NCI-H1105 (cell line): Measurements from ENCODE around the gene ASZ1.
"Not testable (repeated sequence)": the region's sequence is repeated elsewhere in the genome, so short reads cannot be mapped to it uniquely, and the experiment has no call there.

Experiments
- DNase-seq: peaks from one replicate; lab custom pipeline; 2025; lab: John Stamatoyannopoulos, UW

Gene ASZ1

GRCh38 chr7:117427258-117427701, at the start of gene ASZ1:
Gene ASZ1 (minus strand): TSS chr7:117427493. CDS start chr7:117427460, 33 bp downstream.
- no peak for DNase-seq

- no peak for DNase-seq
Observed at GRCh38 chr7:117476557-117477215, 49.4 kb upstream of the ASZ1 start.

- DNase-seq, result no peak
Observed at GRCh38 chr7:117472335-117472734, 45.0 kb upstream of the ASZ1 start.

GRCh38 chr7:117470777-117471176, 43.5 kb upstream of the ASZ1 start:
- DNase-seq, result peak; percentile 37

GRCh38 chr7:117468174-117468573, 40.9 kb upstream of the ASZ1 start:
- no peak for DNase-seq

GRCh38 chr7:117460815-117461214, 33.5 kb upstream of the ASZ1 start:
- not testable (repeated sequence) for DNase-seq

- DNase-seq, result no peak
Observed at GRCh38 chr7:117459735-117460134, 32.4 kb upstream of the ASZ1 start.

- peak; percentile 31 for DNase-seq
Observed at GRCh38 chr7:117458977-117459583, 31.8 kb upstream of the ASZ1 start.

GRCh38 chr7:117448655-117449054, 21.4 kb upstream of the ASZ1 start:
- DNase-seq, result no peak

- DNase-seq, result no peak
Observed at GRCh38 chr7:117446220-117446815, 19.0 kb upstream of the ASZ1 start.

GRCh38 chr7:117445206-117445605, 17.9 kb upstream of the ASZ1 start:
- no peak for DNase-seq

- no peak for DNase-seq
Observed at GRCh38 chr7:117444646-117445045, 17.4 kb upstream of the ASZ1 start.

GRCh38 chr7:117435475-117436043, 8.3 kb upstream of the ASZ1 start:
- no peak for DNase-seq

- no peak for DNase-seq
Observed at GRCh38 chr7:117424090-117424829, 3.0 kb downstream of the ASZ1 start.

- not testable (repeated sequence) for DNase-seq
Observed at GRCh38 chr7:117414591-117414990, 12.7 kb downstream of the ASZ1 start.

GRCh38 chr7:117412946-117413559, 14.2 kb downstream of the ASZ1 start:
- DNase-seq, result no peak

GRCh38 chr7:117412390-117412789, 14.9 kb downstream of the ASZ1 start:
- no peak for DNase-seq

GRCh38 chr7:117411539-117411938, 15.8 kb downstream of the ASZ1 start:
- no peak for DNase-seq

GRCh38 chr7:117408831-117409230, 18.5 kb downstream of the ASZ1 start:
- DNase-seq, result no peak

GRCh38 chr7:117405519-117405918, 21.8 kb downstream of the ASZ1 start:
- no peak for DNase-seq

GRCh38 chr7:117403737-117404136, 23.6 kb downstream of the ASZ1 start:
- no peak for DNase-seq

GRCh38 chr7:117402109-117402508, 25.2 kb downstream of the ASZ1 start:
- DNase-seq, result no peak
